ENCODE results near the gene DUSP5.

DUSP5 gene

GRCh38 chr10:110511734-110512449, 14.2 kb downstream of the DUSP5 start:
- Histone ChIP-seq H3K4me2 (ENCODE audit: low read length) (no peak overlapping the region), H3K27me3 (ENCODE audit: control insufficient read depth, insufficient read depth, low read length) (no peaks in the 10 kb centered on the region), H3K4me1 (no peaks in the 10 kb centered on the region), H3K4me3 (ENCODE audit: low read depth, low read length) (no peak overlapping the region), H3K9me3 (ENCODE audit: control insufficient read depth, low read length) (no peaks in the 10 kb centered on the region), H2AFZ (no peak overlapping the region), H3K9ac (no peak overlapping the region), H3K27ac (no peak overlapping the region), H3K79me2 (no peaks in the 10 kb centered on the region), H3K36me3 (ENCODE audit: control insufficient read depth, insufficient read depth, low read length) (no peaks in the 10 kb centered on the region)
- TF ChIP-seq CTCF (IDR thresholded peaks at IDR 0.05): no peak

DNA sequence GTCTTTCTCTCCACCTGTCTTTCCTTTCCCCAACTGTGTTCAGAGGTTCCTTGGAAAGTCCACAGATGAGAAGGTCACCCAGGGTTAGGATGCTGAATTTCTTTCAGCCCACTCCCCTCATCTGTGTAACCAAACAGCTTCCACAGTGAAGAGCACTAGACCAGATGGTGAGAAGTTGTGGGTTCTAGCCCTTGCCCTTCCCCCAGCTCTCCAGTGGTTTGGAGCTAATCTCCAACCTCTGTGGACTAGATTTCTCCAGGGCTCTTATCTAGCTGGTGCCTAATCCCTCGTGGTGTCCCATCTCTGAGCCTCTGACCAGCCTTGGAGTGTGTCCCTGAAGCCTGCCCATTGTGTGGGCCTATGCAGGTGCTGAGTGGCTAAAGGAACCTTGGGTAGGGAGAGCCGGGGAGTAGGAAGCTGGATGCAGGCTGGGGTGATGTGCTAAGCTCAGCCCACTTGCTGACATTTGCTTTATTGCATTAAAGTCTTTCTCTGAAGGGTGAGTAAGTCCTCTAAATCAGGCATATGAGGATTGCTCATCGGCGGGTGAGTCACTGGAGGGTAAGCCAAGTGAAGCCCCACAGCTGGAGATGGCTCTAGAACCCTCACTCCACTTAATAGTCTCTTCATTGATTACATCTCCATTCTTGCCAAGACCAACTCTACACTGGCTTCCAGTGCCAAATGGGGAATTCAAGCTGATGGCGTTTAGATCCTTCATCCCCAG, 14.9 kb downstream of the DUSP5 start:
- no peaks in the 10 kb centered on the region for H3K4me1 ChIP-seq
- no peak overlapping the region for H3K4me3 ChIP-seq (ENCODE audit: low read depth, low read length)
- no peak for TF ChIP-seq CTCF (IDR thresholded peaks at IDR 0.05)
- no peak overlapping the region for H3K27ac ChIP-seq
- no peak overlapping the region for H3K9ac ChIP-seq
- no peaks in the 10 kb centered on the region for H3K79me2 ChIP-seq
- H3K4me2 ChIP-seq (ENCODE audit: low read length): no peak overlapping the region
- no peak overlapping the region for H2AFZ ChIP-seq
- H3K27me3 ChIP-seq (ENCODE audit: control insufficient read depth, insufficient read depth, low read length): no peaks in the 10 kb centered on the region
- no peaks in the 10 kb centered on the region for H3K36me3 ChIP-seq (ENCODE audit: control insufficient read depth, insufficient read depth, low read length)
- no peaks in the 10 kb centered on the region for H3K9me3 ChIP-seq (ENCODE audit: control insufficient read depth, low read length)

DNA sequence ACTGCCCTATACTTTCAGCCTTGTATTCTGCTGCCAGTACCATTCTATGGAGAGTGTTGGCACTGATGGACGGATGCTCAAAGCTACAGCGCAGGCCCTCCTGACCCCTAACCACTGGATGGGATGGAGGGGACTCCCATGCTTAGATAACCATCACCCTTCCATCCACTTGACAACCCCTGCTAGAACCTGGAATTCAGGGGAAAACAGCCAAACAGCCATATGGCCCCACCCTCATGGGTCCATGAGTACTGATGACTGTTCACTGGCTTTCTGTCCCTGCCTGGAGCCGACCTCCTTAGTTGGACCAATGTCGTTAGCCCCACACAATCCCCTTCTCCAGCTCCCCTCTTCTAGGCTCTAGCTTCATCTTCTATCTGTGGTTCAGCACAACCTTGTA, 16.2 kb downstream of the DUSP5 start:
- no peak overlapping the region for H2AFZ ChIP-seq
- no peaks in the 10 kb centered on the region for H3K36me3 ChIP-seq (ENCODE audit: control insufficient read depth, insufficient read depth, low read length)
- no peak overlapping the region for H3K4me2 ChIP-seq (ENCODE audit: low read length)
- no peaks in the 10 kb centered on the region for H3K9me3 ChIP-seq (ENCODE audit: control insufficient read depth, low read length)
- no peaks in the 10 kb centered on the region for H3K4me1 ChIP-seq
- no peak for TF ChIP-seq CTCF (IDR thresholded peaks at IDR 0.05)
- no peaks in the 10 kb centered on the region for H3K79me2 ChIP-seq
- no peaks in the 10 kb centered on the region for H3K27me3 ChIP-seq (ENCODE audit: control insufficient read depth, insufficient read depth, low read length)
- H3K4me3 ChIP-seq (ENCODE audit: low read depth, low read length): no peak overlapping the region
- no peak overlapping the region for H3K27ac ChIP-seq
- no peak overlapping the region for H3K9ac ChIP-seq

- Histone ChIP-seq H3K4me1 (no peaks in the 10 kb centered on the region), H3K9me3 (ENCODE audit: control insufficient read depth, low read length) (no peaks in the 10 kb centered on the region), H3K27me3 (ENCODE audit: control insufficient read depth, insufficient read depth, low read length) (no peaks in the 10 kb centered on the region), H3K79me2 (no peaks in the 10 kb centered on the region), H2AFZ (no peak overlapping the region), H3K4me3 (ENCODE audit: low read depth, low read length) (no peak overlapping the region), H3K4me2 (ENCODE audit: low read length) (no peak overlapping the region), H3K27ac (no peak overlapping the region), H3K36me3 (ENCODE audit: control insufficient read depth, insufficient read depth, low read length) (no peaks in the 10 kb centered on the region), H3K9ac (no peak overlapping the region)
- TF ChIP-seq CTCF (IDR thresholded peaks at IDR 0.05): no peak
Observed at GRCh38 chr10:110514848-110515247, 17.1 kb downstream of the DUSP5 start.
